Activated CD8-positive, alpha-beta memory T cell treated with anti-CD3 and anti-CD28 coated beads, Interleukin-2, amount 10 ng/mL, durations not matched to agents 7 days and 5 days (primary cell): ENCODE results near the gene ZNF397. TPM values are rescaled to one million over a fixed set of nuclear protein-coding genes. Genes with fewer than 3 reads are reported as not detected.

Experiments
- ATAC-seq: fragments of 150-1000 bp; cut with Tn5 transposase; one replicate; pipeline ENCODE4 v1.10.0; 2021; ENCODE audit warnings: moderate library complexity
- CTCF ChIA-PET: fragments of 350-600 bp; sonication (Branson Sonifier 250); formaldehyde crosslinking; loops from one replicate; lab custom pipeline; 2021; ENCODE audit warnings: antibody characterized with exemption; lab: Charles Lee
- DNase-seq: peaks from one replicate; pipeline ENCODE4 v3.0.0-alpha.2; 2020
- H3K27ac Mint-ChIP-seq: one replicate; pipeline ENCODE4 v1.8.0; 2021; ENCODE audit warnings: mild to moderate bottlenecking, mixed read lengths
- H3K27me3 Mint-ChIP-seq: one replicate; pipeline ENCODE4 v1.8.0; 2021; ENCODE audit warnings: mixed read lengths
- H3K36me3 Mint-ChIP-seq: one replicate; pipeline ENCODE4 v1.8.0; 2021; ENCODE audit warnings: mild to moderate bottlenecking, mixed read lengths
- H3K4me1 Mint-ChIP-seq: one replicate; pipeline ENCODE4 v1.8.0; 2021; ENCODE audit warnings: mixed read lengths
- H3K4me3 Mint-ChIP-seq: one replicate; pipeline ENCODE4 v1.8.0; 2021; ENCODE audit warnings: mild to moderate bottlenecking, moderate library complexity, mixed read lengths
- H3K9me3 Mint-ChIP-seq: one replicate; pipeline ENCODE4 v1.8.0; 2022; ENCODE audit warnings: low read depth, mixed read lengths
- total RNA-seq, 2 experiments: library from RNA; stranded (reverse); gene quantifications; one replicate each; pipeline ENCODE4 v1.2.3, GENCODE V29; 2021

ZNF397 gene
- total RNA-seq, 2 experiments from 2014 or later: 10.8 to 13.1 TPM

DNA sequence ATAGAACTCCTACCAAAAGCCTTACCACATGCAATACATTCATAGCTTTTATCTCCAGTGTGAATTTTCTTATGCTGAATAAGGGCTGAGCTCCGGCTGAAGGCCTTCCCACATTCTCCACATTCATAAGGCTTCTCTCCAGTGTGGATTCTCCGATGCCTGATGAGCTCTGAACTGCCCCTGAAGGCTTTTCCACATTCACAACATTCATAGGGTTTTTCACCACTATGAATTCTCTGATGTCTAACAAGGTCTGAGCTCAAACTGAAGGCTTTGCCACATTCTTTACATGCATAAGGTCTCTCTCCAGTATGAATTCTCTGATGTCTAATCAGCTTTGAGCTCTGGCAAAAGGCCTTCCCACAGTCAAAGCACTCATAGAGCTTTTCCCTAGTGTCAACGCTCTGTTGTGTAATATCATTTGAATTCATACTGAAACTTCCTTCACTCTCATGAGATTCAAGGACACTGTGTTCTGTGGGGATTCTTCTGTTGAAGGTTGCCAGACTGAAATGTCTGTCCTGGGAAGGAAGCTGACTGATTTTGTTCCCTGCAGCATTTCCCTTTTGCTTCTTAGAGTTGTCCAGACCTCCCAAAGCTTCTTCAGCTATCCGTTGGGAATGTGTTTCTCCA, 12.9 kb downstream of the ZNF397 start:
- H3K9me3 Mint-ChIP-seq: peaks cover 48% of the 10 kb centered on the region
- no peaks in the 10 kb centered on the region for H3K4me1 Mint-ChIP-seq
- no peak overlapping the region for H3K27ac Mint-ChIP-seq
- ATAC-seq (no peak), DNase-seq (no peak)
- CTCF ChIA-PET: interaction anchor here (0.9 kb wide), 1 partner anchor 12 kb away, joined by 3 read pairs; no protein-coding TSS in a partner anchor
- H3K4me3 Mint-ChIP-seq: no peak overlapping the region
- H3K27me3 Mint-ChIP-seq: no peaks in the 10 kb centered on the region
- peaks cover 68% of the 10 kb centered on the region for H3K36me3 Mint-ChIP-seq

DNA sequence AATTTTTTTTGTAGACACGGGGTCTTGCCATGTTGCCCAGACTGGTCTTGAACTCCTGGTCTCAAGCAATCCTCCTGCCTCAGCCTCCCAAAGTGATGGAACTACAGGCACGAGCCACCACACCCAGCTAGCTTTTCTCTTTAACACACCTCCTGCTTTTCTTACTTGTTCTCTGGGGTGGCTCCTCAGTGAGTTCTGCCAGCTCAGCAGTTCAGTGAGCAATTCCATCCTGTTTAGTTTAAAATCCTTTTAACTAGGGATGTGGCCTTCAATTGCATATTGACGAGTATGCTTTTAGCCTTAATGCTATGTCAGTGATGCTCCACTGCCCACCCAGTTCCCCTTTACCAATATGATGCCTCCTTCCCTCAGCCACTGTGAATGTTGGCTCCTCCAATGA, 16.1 kb downstream of the ZNF397 start:
- no peak for DNase-seq
- Mint-ChIP-seq H3K27me3 (no peaks in the 10 kb centered on the region), H3K4me1 (no peaks in the 10 kb centered on the region)

DNA sequence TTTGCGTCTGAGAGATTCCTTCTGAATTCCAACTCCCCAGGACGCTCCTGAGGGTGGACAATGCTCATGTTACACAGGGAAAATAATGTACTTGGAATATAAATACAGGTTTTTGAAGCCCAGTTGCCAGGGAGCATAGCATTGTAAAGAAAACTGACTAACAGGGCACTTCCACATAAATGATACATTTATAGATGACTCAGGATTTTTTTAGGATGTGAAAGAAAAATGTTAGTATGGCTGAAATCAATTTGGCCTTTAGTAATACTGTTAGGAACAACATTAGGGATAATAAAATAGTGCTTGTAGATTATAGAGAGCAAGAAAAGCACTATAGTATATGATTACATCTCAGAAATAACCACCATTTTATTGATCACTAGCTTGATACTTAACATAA, 23.6 kb downstream of the ZNF397 start:
- no peak overlapping the region for H3K4me3 Mint-ChIP-seq
- CTCF ChIA-PET: no interaction called here
- H3K9me3 Mint-ChIP-seq: peaks cover 22% of the 10 kb centered on the region
- peaks cover 19% of the 10 kb centered on the region for H3K4me1 Mint-ChIP-seq
- H3K36me3 Mint-ChIP-seq: peaks cover 64% of the 10 kb centered on the region
- DNase-seq: no peak
- ATAC-seq: no peak
- no peak overlapping the region for H3K27ac Mint-ChIP-seq
- no peaks in the 10 kb centered on the region for H3K27me3 Mint-ChIP-seq

More for the DNA sequence above, 16.1 kb downstream of the ZNF397 start:
- H3K27ac Mint-ChIP-seq: no peak overlapping the region
- CTCF ChIA-PET: no interaction called here
- ATAC-seq: no peak
- H3K9me3 Mint-ChIP-seq: peaks cover 33% of the 10 kb centered on the region
- peaks cover 60% of the 10 kb centered on the region for H3K36me3 Mint-ChIP-seq
- no peak overlapping the region for H3K4me3 Mint-ChIP-seq

- Mint-ChIP-seq H3K36me3 (peaks cover 50% of the 10 kb centered on the region), H3K27me3 (no peaks in the 10 kb centered on the region), H3K4me3 (peak overlapping the region; percentile 74), H3K4me1 (peaks cover 19% of the 10 kb centered on the region), H3K9me3 (peaks cover 22% of the 10 kb centered on the region), H3K27ac (peak overlapping the region; percentile 83)
- CTCF ChIA-PET: interaction anchor here (1.0 to 1.6 kb wide), 4 partner anchors 11 to 60 kb away, joined by 3 to 4 read pairs (median 3); no protein-coding TSS in a partner anchor
- ATAC-seq (peak; percentile 78), DNase-seq (peak; percentile 67)
Observed at GRCh38 chr18:35267161-35267651, 26.4 kb downstream of the ZNF397 start.

GRCh38 chr18:35267809-35268208, 27.0 kb downstream of the ZNF397 start:
- Mint-ChIP-seq H3K4me1 (peaks cover 19% of the 10 kb centered on the region), H3K27ac (peak overlapping the region; percentile 33), H3K27me3 (no peaks in the 10 kb centered on the region), H3K4me3 (peak overlapping the region; percentile 74), H3K9me3 (peaks cover 26% of the 10 kb centered on the region), H3K36me3 (peaks cover 46% of the 10 kb centered on the region)
- DNase-seq (no peak), ATAC-seq (no peak)
- CTCF ChIA-PET: interaction anchor here (1.0 to 1.6 kb wide), 3 partner anchors 11 to 60 kb away, joined by 3 to 4 read pairs (median 3); no protein-coding TSS in a partner anchor

GRCh38 chr18:35268821-35269220, 28.0 kb downstream of the ZNF397 start:
- peaks cover 19% of the 10 kb centered on the region for H3K4me1 Mint-ChIP-seq
- DNase-seq (no peak), ATAC-seq (no peak)
- peaks cover 30% of the 10 kb centered on the region for H3K9me3 Mint-ChIP-seq
- H3K36me3 Mint-ChIP-seq: peaks cover 44% of the 10 kb centered on the region
- CTCF ChIA-PET: interaction anchor here (1.6 kb wide), 1 partner anchor 10 kb away, joined by 4 read pairs; no protein-coding TSS in a partner anchor
- H3K4me3 Mint-ChIP-seq: no peak overlapping the region
- no peak overlapping the region for H3K27ac Mint-ChIP-seq
- no peaks in the 10 kb centered on the region for H3K27me3 Mint-ChIP-seq

DNA sequence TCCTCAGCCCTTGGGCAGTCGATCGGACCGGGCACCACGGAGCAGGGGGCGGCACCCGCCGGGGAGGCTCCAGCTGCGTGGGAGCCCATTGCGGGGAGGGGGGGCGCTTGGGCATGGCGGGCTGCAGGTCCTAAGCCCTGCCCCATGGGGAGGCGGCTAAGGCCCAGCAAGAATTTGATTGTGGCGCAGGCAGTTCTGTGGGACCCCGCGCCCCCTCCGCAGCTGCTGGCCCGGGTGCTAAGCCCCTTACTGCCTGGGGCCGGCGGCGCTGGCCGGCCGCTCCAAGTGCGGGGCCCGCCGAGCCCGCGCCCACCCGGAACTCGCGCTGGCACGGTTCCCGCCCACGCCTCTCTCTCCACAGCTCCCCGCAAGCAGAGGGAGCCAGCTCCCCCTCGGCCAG, 30.8 kb downstream of the ZNF397 start:
- H3K36me3 Mint-ChIP-seq: peaks cover 34% of the 10 kb centered on the region
- CTCF ChIA-PET: no interaction called here
- no peak for DNase-seq
- peaks cover 33% of the 10 kb centered on the region for H3K9me3 Mint-ChIP-seq
- H3K27me3 Mint-ChIP-seq: no peaks in the 10 kb centered on the region
- ATAC-seq: no peak
- H3K27ac Mint-ChIP-seq: no peak overlapping the region
- peaks cover 16% of the 10 kb centered on the region for H3K4me1 Mint-ChIP-seq
- H3K4me3 Mint-ChIP-seq: no peak overlapping the region

- peaks cover 30% of the 10 kb centered on the region for H3K9me3 Mint-ChIP-seq
- H3K4me3 Mint-ChIP-seq: no peak overlapping the region
- ATAC-seq (no peak), DNase-seq (no peak)
- H3K27me3 Mint-ChIP-seq: no peaks in the 10 kb centered on the region
- peaks cover 43% of the 10 kb centered on the region for H3K36me3 Mint-ChIP-seq
- peaks cover 10% of the 10 kb centered on the region for H3K4me1 Mint-ChIP-seq
- CTCF ChIA-PET: no interaction called here
- no peak overlapping the region for H3K27ac Mint-ChIP-seq
Observed at GRCh38 chr18:35276267-35276666, 35.4 kb downstream of the ZNF397 start.

GRCh38 chr18:35277633-35278032, 36.8 kb downstream of the ZNF397 start:
- H3K27me3 Mint-ChIP-seq: no peaks in the 10 kb centered on the region
- DNase-seq: no peak
- H3K4me3 Mint-ChIP-seq: no peak overlapping the region
- peaks cover 51% of the 10 kb centered on the region for H3K36me3 Mint-ChIP-seq
- no peak overlapping the region for H3K27ac Mint-ChIP-seq
- peaks cover 32% of the 10 kb centered on the region for H3K9me3 Mint-ChIP-seq
- CTCF ChIA-PET: interaction anchor here (1.3 kb wide), 1 partner anchor 9 kb away, joined by 4 read pairs; no protein-coding TSS in a partner anchor
- ATAC-seq: no peak
- H3K4me1 Mint-ChIP-seq: peaks cover 12% of the 10 kb centered on the region

- Mint-ChIP-seq H3K4me1 (peaks cover 14% of the 10 kb centered on the region), H3K27ac (no peak overlapping the region), H3K9me3 (peaks cover 29% of the 10 kb centered on the region), H3K27me3 (no peaks in the 10 kb centered on the region), H3K4me3 (no peak overlapping the region), H3K36me3 (peaks cover 51% of the 10 kb centered on the region)
- ATAC-seq (no peak), DNase-seq (no peak)
- CTCF ChIA-PET: interaction anchor here (0.7 to 1.3 kb wide), 2 partner anchors 10 to 12 kb away, joined by 3 to 4 read pairs; partner anchors contain the start of gene ZSCAN30
Observed at GRCh38 chr18:35278085-35278484, 37.3 kb downstream of the ZNF397 start.

DNA sequence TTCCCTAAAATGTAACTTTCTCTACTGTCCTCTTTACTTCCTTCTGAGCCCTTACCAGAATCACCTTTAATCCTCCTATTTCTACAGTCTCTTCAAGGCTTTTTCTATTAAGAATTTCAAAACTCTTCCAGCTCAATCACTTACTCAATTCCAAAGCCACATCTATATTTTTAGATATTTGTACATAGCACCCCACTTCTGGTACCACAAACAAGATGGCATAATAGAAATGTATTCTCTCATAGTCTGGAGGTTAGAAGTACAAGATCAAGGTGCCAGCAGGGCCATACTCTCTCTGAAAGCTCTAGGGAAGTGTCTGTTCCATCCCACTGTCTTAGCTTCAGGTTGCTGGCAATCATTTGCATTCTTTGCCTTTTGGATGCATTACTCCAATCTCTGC, 38.1 kb downstream of the ZNF397 start:
- peaks cover 28% of the 10 kb centered on the region for H3K9me3 Mint-ChIP-seq
- H3K36me3 Mint-ChIP-seq: peaks cover 55% of the 10 kb centered on the region
- H3K27me3 Mint-ChIP-seq: no peaks in the 10 kb centered on the region
- no peak for DNase-seq
- H3K4me1 Mint-ChIP-seq: peaks cover 14% of the 10 kb centered on the region
- no peak for ATAC-seq
- H3K27ac Mint-ChIP-seq: no peak overlapping the region
- H3K4me3 Mint-ChIP-seq: no peak overlapping the region
- CTCF ChIA-PET: interaction anchor here (0.7 to 1.3 kb wide), 2 partner anchors 11 kb away, joined by 3 to 4 read pairs; partner anchors contain the start of gene ZSCAN30

GRCh38 chr18:35282353-35282752, 41.5 kb downstream of the ZNF397 start:
- Mint-ChIP-seq H3K36me3 (peaks cover 67% of the 10 kb centered on the region), H3K4me3 (no peak overlapping the region), H3K27me3 (no peaks in the 10 kb centered on the region), H3K4me1 (peaks cover 14% of the 10 kb centered on the region), H3K9me3 (peaks cover 25% of the 10 kb centered on the region), H3K27ac (no peak overlapping the region)
- DNase-seq: no peak
- no peak for ATAC-seq
- CTCF ChIA-PET: no interaction called here

DNA sequence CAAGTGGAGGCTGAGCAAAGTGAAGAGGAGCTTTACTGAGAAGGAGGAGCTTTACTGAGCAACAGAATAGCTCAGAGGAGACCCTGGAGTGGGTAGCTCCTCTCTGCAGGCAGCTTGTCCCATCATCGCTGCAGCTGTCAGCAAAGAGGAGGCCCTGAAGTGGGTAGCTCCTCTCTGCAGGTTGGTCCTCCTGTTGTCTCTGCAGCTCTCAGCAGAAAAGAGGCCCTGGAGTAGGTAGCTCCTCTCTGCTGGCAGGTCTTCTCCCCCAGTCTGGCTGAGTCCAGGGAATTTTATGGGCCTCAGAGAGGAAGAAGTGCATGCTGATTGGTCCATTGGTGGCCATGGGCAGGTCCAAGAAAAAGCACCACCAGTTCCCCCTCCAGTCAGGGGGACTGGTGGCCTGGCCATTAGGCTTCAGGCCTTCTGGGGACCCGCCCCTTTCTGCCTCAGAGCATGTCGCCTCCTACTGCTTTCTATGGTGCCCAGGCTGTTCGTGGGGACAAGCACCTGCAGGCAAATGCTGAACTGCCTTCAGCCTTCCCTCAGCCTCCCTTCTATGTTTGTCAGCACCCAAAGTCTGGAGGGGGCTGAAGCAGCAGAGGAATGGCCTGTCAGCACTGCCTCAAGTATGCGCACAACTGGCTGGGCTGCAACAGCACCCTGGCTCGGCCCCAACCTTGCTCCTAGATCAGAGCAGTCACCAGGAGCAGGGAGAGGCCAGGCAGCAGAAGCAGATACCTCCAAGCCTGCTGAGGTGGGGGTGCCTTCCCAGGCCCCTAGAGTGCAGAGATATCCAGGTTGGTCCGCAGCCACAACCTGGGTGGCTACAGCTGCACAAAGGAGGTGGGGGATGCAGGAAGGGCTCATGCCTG, 43.3 kb downstream of the ZNF397 start:
- Mint-ChIP-seq H3K4me1 (peaks cover 5% of the 10 kb centered on the region), H3K9me3 (peaks cover 23% of the 10 kb centered on the region), H3K27ac (no peak overlapping the region), H3K4me3 (no peak overlapping the region), H3K36me3 (peaks cover 66% of the 10 kb centered on the region), H3K27me3 (no peaks in the 10 kb centered on the region)
- DNase-seq: no peak
- no peak for ATAC-seq
- CTCF ChIA-PET: no interaction called here
